H1 (cell line): ENCODE data around the gene ADARB2. TPM values are rescaled to one million over a fixed set of nuclear protein-coding genes. Genes with fewer than 3 reads are reported as not detected.

ENCODE experiments used
- CTCF ChIA-PET: fragments of 300-600 bp; sonication (Branson Sonifier 250); formaldehyde crosslinking; loops from one replicate; lab custom pipeline; 2021; ENCODE audit not compliant: partially characterized antibody; lab: Charles Lee
- POLR2A ChIA-PET: fragments of 300-600 bp; sonication (Branson Sonifier 250); formaldehyde crosslinking; loops from one replicate; lab custom pipeline; 2021; ENCODE audit warnings: inconsistent platforms; ENCODE audit not compliant: partially characterized antibody; lab: Charles Lee
- DNase-seq, 2 experiments: peaks; one replicate each; pipeline versions ENCODE4 v3.0.0 to v3.0.0-alpha.2; 2010 to 2022; ENCODE audit warnings: low spot score in 2 of 2, low read depth in 1 of 2, mixed read lengths in 1 of 2
- FAIRE-seq: peaks from 2 replicates; lab custom pipeline; 2011; peaks lifted over from hg19 to GRCh38; lab: Jason Lieb, UNC
- H2AFZ ChIP-seq: 2 replicates; pipeline ENCODE4 v1.8.1; 2012; ENCODE audit warnings: low read length, inconsistent platforms
- H2AK5ac ChIP-seq: 2 replicates; pipeline ENCODE4 v1.6.1; 2013; ENCODE audit warnings: low read depth, low read length
- H2BK120ac ChIP-seq: replicated peaks from 2 replicates; pipeline ENCODE3; 2013; ENCODE audit warnings: low read depth, low read length, inconsistent platforms
- H2BK12ac ChIP-seq: 2 replicates; pipeline ENCODE4 v1.6.1; 2013; ENCODE audit warnings: low read depth, low read length
- H2BK15ac ChIP-seq: 2 replicates; pipeline ENCODE4 v1.6.1; 2013; ENCODE audit warnings: low read length
- H2BK20ac ChIP-seq: 2 replicates; pipeline ENCODE4 v1.6.1; 2013; ENCODE audit warnings: low read length
- H2BK5ac ChIP-seq: 2 replicates; pipeline ENCODE4 v1.6.1; 2013; ENCODE audit warnings: low read depth, low read length
- H3K14ac ChIP-seq: 2 replicates; pipeline ENCODE4 v1.6.1; 2013; ENCODE audit warnings: inconsistent platforms; ENCODE audit not compliant: insufficient read length
- H3K18ac ChIP-seq: 2 replicates; pipeline ENCODE4 v1.6.1; 2013; ENCODE audit warnings: low read length; ENCODE audit errors: extremely low read depth
- H3K23ac ChIP-seq: 2 replicates; pipeline ENCODE4 v1.6.1; 2013; ENCODE audit warnings: inconsistent platforms; ENCODE audit not compliant: insufficient read length
- H3K23me2 ChIP-seq: 2 replicates; pipeline ENCODE4 v1.6.1; 2013; ENCODE audit warnings: low read depth, low read length
- H3K27ac ChIP-seq: 2 replicates; pipeline ENCODE4 v1.6.1; 2011; ENCODE audit warnings: low read depth, low read length, inconsistent platforms
- H3K27me3 ChIP-seq, 4 experiments: replicated peaks in 1 of 4; 1 replicate in 1 of 4; 2 replicates in 3 of 4; pipeline versions ENCODE4 v1.6.1 to v1.8.1; 2011 to 2013; ENCODE audit warnings: low read length in 3 of 4, mild to moderate bottlenecking in 3 of 4, inconsistent platforms in 2 of 4, mixed read lengths in 2 of 4, moderate library complexity in 1 of 4; ENCODE audit not compliant: control insufficient read depth in 3 of 4, insufficient read depth in 3 of 4; ENCODE audit errors: extremely low read depth in 1 of 4
- H3K36me3 ChIP-seq, 4 experiments: 2 replicates each; pipeline versions ENCODE4 v1.6.1 to v1.8.1; 2011 to 2013; ENCODE audit warnings: mild to moderate bottlenecking in 4 of 4, low read length in 3 of 4, moderate library complexity in 2 of 4, control low read depth in 1 of 4, inconsistent platforms in 1 of 4; ENCODE audit not compliant: insufficient read depth in 4 of 4, control insufficient read depth in 2 of 4
- H3K4ac ChIP-seq: replicated peaks from 2 replicates; pipeline ENCODE3; 2013; ENCODE audit warnings: low read length, low read depth, mixed read lengths, inconsistent platforms; ENCODE audit not compliant: insufficient read length
- H3K4me1 ChIP-seq, 4 experiments: replicated peaks in 1 of 4; 1 replicate in 1 of 4; 2 replicates in 3 of 4; pipeline versions ENCODE4 v1.6.1 to v1.8.1; 2011 to 2013; ENCODE audit warnings: low read length in 3 of 4, inconsistent platforms in 2 of 4, mixed read lengths in 1 of 4; ENCODE audit not compliant: insufficient read depth in 4 of 4, control insufficient read depth in 3 of 4
- H3K4me2 ChIP-seq, 2 experiments: 2 replicates each; pipeline versions ENCODE4 v1.6.1 to v1.8.1; 2011 to 2013; ENCODE audit warnings: low read depth in 2 of 2, low read length in 2 of 2, control low read depth in 1 of 2, inconsistent platforms in 1 of 2, mild to moderate bottlenecking in 1 of 2; ENCODE audit not compliant: insufficient read depth in 1 of 2
- H3K4me3 ChIP-seq, 4 experiments: fragments of 200-600, 300-600 bp in 1 of 4; sonication (generic), shearing (Covaris generic), sonication (Bioruptor Twin) in 1 of 4; 2 replicates each; pipeline versions ENCODE4 v1.5.1 to v1.8.1; 2011 to 2016; ENCODE audit warnings: low read length in 4 of 4, low read depth in 3 of 4, control low read depth in 2 of 4, inconsistent platforms in 2 of 4, mild to moderate bottlenecking in 2 of 4, mixed read lengths in 1 of 4, moderate library complexity in 1 of 4; ENCODE audit not compliant: insufficient read depth in 2 of 4; ENCODE audit errors: extremely low read depth in 1 of 4
- H3K56ac ChIP-seq: replicated peaks from 2 replicates; pipeline ENCODE3; 2013; ENCODE audit warnings: low read depth, mild to moderate bottlenecking, mixed read lengths, low read length, inconsistent platforms; ENCODE audit not compliant: insufficient read length
- H3K79me1 ChIP-seq: 2 replicates; pipeline ENCODE4 v1.6.1; 2013; ENCODE audit warnings: low read depth, low read length, control low read depth
- H3K79me2 ChIP-seq, 2 experiments: 2 replicates each; pipeline versions ENCODE4 v1.6.1 to v1.8.1; 2012 to 2013; ENCODE audit warnings: low read length in 2 of 2, mild to moderate bottlenecking in 2 of 2, inconsistent platforms in 1 of 2; ENCODE audit not compliant: insufficient read depth in 2 of 2, control insufficient read depth in 1 of 2
- H3K9ac ChIP-seq, 4 experiments: replicated peaks in 1 of 4; 1 replicate in 1 of 4; 2 replicates in 3 of 4; pipeline versions ENCODE4 v1.6.1 to v1.8.1; 2011 to 2013; ENCODE audit warnings: low read depth in 3 of 4, low read length in 3 of 4, control low read depth in 2 of 4, mild to moderate bottlenecking in 2 of 4, moderate library complexity in 2 of 4, inconsistent platforms in 1 of 4; ENCODE audit errors: extremely low read depth in 1 of 4
- H3K9me3 ChIP-seq, 2 experiments: 2 replicates each; pipeline versions ENCODE4 v1.6.1 to v1.8.1; 2012 to 2013; ENCODE audit warnings: mild to moderate bottlenecking in 2 of 2, moderate library complexity in 2 of 2, control low read depth in 1 of 2, inconsistent platforms in 1 of 2, low read depth in 1 of 2, low read length in 1 of 2, mixed read lengths in 1 of 2; ENCODE audit not compliant: insufficient read depth in 2 of 2
- H4K20me1 ChIP-seq, 2 experiments: replicated peaks in 1 of 2; 2 replicates each; pipeline versions ENCODE3 to v1.8.1; 2011 to 2013; ENCODE audit warnings: inconsistent platforms in 2 of 2, low read length in 2 of 2, mild to moderate bottlenecking in 1 of 2; ENCODE audit not compliant: insufficient read depth in 2 of 2, control insufficient read depth in 1 of 2
- H4K5ac ChIP-seq: 2 replicates; pipeline ENCODE4 v1.6.1; 2013; ENCODE audit warnings: low read length, low read depth, mixed read lengths, inconsistent platforms; ENCODE audit not compliant: insufficient read length
- H4K8ac ChIP-seq: 2 replicates; pipeline ENCODE4 v1.8.0; 2013; ENCODE audit warnings: mild to moderate bottlenecking, moderate library complexity, low read length, inconsistent platforms; ENCODE audit not compliant: insufficient read depth; ENCODE audit errors: extremely low read depth
- H4K91ac ChIP-seq: replicated peaks from 2 replicates; pipeline ENCODE3; 2013; ENCODE audit warnings: low read length, mixed read lengths, inconsistent platforms; ENCODE audit not compliant: insufficient read length
- BACH1 ChIP-seq: IDR thresholded peaks from 2 replicates; pipeline ENCODE4 v1.6.1; 2012; ENCODE audit warnings: low read length, improper control_type of control experiment
- BRCA1 ChIP-seq: IDR thresholded peaks from 2 replicates; pipeline ENCODE4 v1.6.1; 2012; ENCODE audit warnings: low read depth, low read length, improper control_type of control experiment
- CBX8 ChIP-seq: fragments of 300-800, 300-1000 bp; sonication (generic); IDR thresholded peaks from 2 replicates; pipeline ENCODE4 v1.7.1; 2016; ENCODE audit warnings: low read depth, low read length, borderline replicate concordance
- CEBPB ChIP-seq: IDR thresholded peaks from 2 replicates; pipeline ENCODE4 v1.6.1; 2012; ENCODE audit warnings: low read depth, low read length
- GTF2F1 ChIP-seq: IDR thresholded peaks from 2 replicates; pipeline ENCODE4 v1.6.1; 2012; ENCODE audit warnings: low read depth, low read length, improper control_type of control experiment, borderline replicate concordance
- JUN ChIP-seq: IDR thresholded peaks from 2 replicates; pipeline ENCODE4 v1.6.1; 2011; ENCODE audit warnings: low read depth, mild to moderate bottlenecking, improper control_type of control experiment, low read length
- NRF1 ChIP-seq: IDR thresholded peaks from 2 replicates; pipeline ENCODE4 v1.6.1; 2011; ENCODE audit warnings: mild to moderate bottlenecking, low read depth, low read length, improper control_type of control experiment
- POLR2A ChIP-seq, 2 experiments: IDR thresholded peaks; 1 replicate in 1 of 2; 2 replicates in 1 of 2; pipeline ENCODE4 v1.6.1; 2011; ENCODE audit warnings: low read depth in 2 of 2, low read length in 2 of 2, mild to moderate bottlenecking in 2 of 2; ENCODE audit errors: control extremely low read depth in 1 of 2
- POU5F1 ChIP-seq: IDR thresholded peaks from 2 replicates; pipeline ENCODE4 v1.6.1; 2011; ENCODE audit warnings: low read depth, mild to moderate bottlenecking, low read length, moderate library complexity
- SP2 ChIP-seq: IDR thresholded peaks from 2 replicates; pipeline ENCODE4 v1.6.1; 2012; ENCODE audit warnings: mild to moderate bottlenecking, low read length, inconsistent platforms
- SUZ12 ChIP-seq: fragments of 200-600 bp; sonication (generic); IDR thresholded peaks from 2 replicates; pipeline ENCODE4 v1.6.1; 2012; ENCODE audit warnings: mild to moderate bottlenecking, inconsistent platforms, low read length, moderate library complexity, mixed read lengths
- TAF1 ChIP-seq: IDR thresholded peaks from 2 replicates; pipeline ENCODE4 v1.6.1; 2011; ENCODE audit warnings: mild to moderate bottlenecking, low read depth, low read length
- WGBS, 2 experiments: shearing (Covaris generic) in 1 of 2; methylation state at CpG; one replicate each; pipeline versions ENCODE4 v1.1.6 to v1.1.7; 2013 to 2015; ENCODE audit warnings: low lambda C conversion rate in 2 of 2, mixed read lengths in 2 of 2, inconsistent platforms in 1 of 2, low coverage in 1 of 2, missing lambda C conversion rate in 1 of 2; ENCODE audit not compliant: insufficient replicate concordance in 2 of 2, insufficient coverage in 1 of 2, insufficient read length in 1 of 2; ENCODE audit errors: extremely low coverage in 1 of 2, missing lambda C conversion rate in 1 of 2; 5-methylcytosine and 5-hydroxymethylcytosine counted together
- polyA plus RNA-seq, 7 experiments: library from polyadenylated mRNA; depleted of rRNA in 3 of 7; stranded (reverse) in 5 of 7; unstranded in 2 of 7; fragments of >200 nt in 5 of 7; fragments of 200-250 nt in 2 of 7; gene quantifications; 1 replicate in 5 of 7; 2 replicates in 1 of 7; 4 replicates in 1 of 7; pipeline versions ENCODE4 v1.2.1 to v1.2.3, GENCODE V29; 2011 to 2013; ENCODE audit warnings: missing spikeins in 2 of 7, mixed read lengths in 2 of 7
- total RNA-seq: library from RNA; stranded (reverse); fragmentation: NEBNext Ultra II Directional; extraction: Animal tissue kit (Norgen Biotek cat#: 25700); gene quantifications from 2 replicates; pipeline ENCODE4 v1.2.1, GENCODE V29; 2021

The ADARB2 gene
- total and polyA plus RNA-seq, 2 of the 8 experiments (the other 6 are each of a cell fraction or from before 2014, with no cell fraction given), result 2.2 to 2.8 TPM

DNA sequence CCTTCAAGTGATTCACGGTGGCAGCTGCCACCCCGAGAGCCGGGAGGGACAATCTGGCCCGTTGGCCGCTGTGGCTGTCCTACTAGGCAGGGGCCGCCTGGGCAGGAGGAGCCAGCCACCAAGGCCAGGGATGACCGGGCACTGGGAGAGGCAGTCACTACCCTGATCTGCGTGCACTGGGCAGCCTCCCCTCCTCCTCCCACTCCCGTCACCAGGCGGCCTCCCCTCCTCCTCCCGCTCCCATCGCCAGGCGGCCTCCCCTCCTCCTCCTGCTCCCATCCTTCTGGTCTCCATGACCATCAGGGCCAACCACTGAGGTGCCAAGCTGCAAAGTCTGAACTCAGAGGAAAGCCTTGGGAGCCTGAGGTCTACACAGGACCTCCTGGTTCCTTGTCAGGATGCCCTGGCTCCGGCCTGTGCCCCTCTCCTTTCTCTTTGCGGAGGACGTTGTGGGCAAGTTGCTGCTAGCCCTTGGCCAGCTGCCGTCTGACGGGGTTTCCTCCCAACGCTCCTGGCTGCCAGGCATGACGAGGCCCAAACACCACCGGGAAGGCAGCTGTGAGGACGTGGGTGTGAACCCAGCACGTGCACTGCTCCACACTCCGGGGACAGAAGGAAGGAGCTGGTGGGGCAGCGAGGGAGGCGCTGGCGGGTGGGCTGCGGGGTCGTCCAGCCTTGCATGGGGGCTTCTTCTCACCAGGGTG, 550.0 kb downstream of the ADARB2 start:
- Histone ChIP-seq H4K8ac (no peak overlapping the region; the same call in 1 of the 2 replicates), H2BK120ac (no peak overlapping the region), H3K79me2 (no peaks in the 10 kb centered on the region), H2BK15ac (no peak overlapping the region), H3K4me3 (no peak overlapping the region), H3K27me3 (peaks cover 0 to 2% (median 0%) of the 10 kb centered on the region in 4 experiments; a peak in 1 of 7 replicates), H3K23me2 (no peaks in the 10 kb centered on the region), H3K4ac (no peak overlapping the region), H2AK5ac (no peak overlapping the region), H2AFZ (no peak overlapping the region), H3K4me2 (no peak overlapping the region), H3K18ac (no peak overlapping the region), H3K14ac (no peak overlapping the region), H4K5ac (no peak overlapping the region), H2BK12ac (no peak overlapping the region), H4K20me1 (no peaks in the 10 kb centered on the region), H3K27ac (no peak overlapping the region), H3K9ac (no peak overlapping the region; a peak in 1 of 7 replicates), H2BK5ac (no peak overlapping the region), H3K56ac (no peak overlapping the region), H3K9me3 (no peaks in the 10 kb centered on the region), H3K36me3 (no peaks in the 10 kb centered on the region), H2BK20ac (no peak overlapping the region), H3K23ac (no peak overlapping the region), H3K79me1 (no peaks in the 10 kb centered on the region), H4K91ac (no peak overlapping the region), H3K4me1 (peaks cover 0 to 3% (median 0%) of the 10 kb centered on the region in 4 experiments; a peak in 2 of 7 replicates)
- POLR2A ChIA-PET, result no interaction called here
- DNase-seq (no peak), FAIRE-seq (no peak)
- 92% methylated on average over 21 of the region's 29 CpGs; no CpG with 5 or more reads in 1 of the 2 experiments for WGBS, 2 experiments
- CTCF ChIA-PET, result interaction anchor here (0.9 kb wide), 1 partner anchor 77 kb away, joined by 5 read pairs; no protein-coding TSS in a partner anchor
- TF ChIP-seq CBX8, result no peak
- no peak for TF ChIP-seq SUZ12
- no peak for TF ChIP-seq SP2
- no peak for TF ChIP-seq JUN
- no peak for TF ChIP-seq GTF2F1
- no peak for TF ChIP-seq POLR2A (IDR thresholded peaks at IDR 0.05; ENCODE audit: control extremely low read depth in 1 of 2, low read depth in 2 of 2, low read length in 2 of 2)
- TF ChIP-seq BRCA1, result no peak
- no peak for TF ChIP-seq BACH1
- TF ChIP-seq NRF1, result no peak
- no peak for TF ChIP-seq TAF1
- TF ChIP-seq CEBPB, result no peak
- no peak for TF ChIP-seq POU5F1
